ACC112 (cell line): ENCODE data around the gene ANKK1.

Experiments used
- H2AFZ ChIP-seq: fragments of 200-600 bp; sonication (generic); one replicate; pipeline ENCODE4 v1.6.0; 2017; ENCODE audit warnings: antibody characterized with exemption, low read length; ENCODE audit not compliant: unreplicated experiment
- H3K27ac ChIP-seq: fragments of 200-600 bp; sonication (generic); 2 replicates; pipeline ENCODE4 v1.5.1; 2014; ENCODE audit warnings: low read depth, mild to moderate bottlenecking, antibody characterized with exemption, low read length, moderate library complexity
- H3K27me3 ChIP-seq: fragments of 200-600 bp; sonication (generic); 2 replicates; pipeline ENCODE4 v1.6.1; 2014; ENCODE audit warnings: mild to moderate bottlenecking, antibody characterized with exemption, low read length, moderate library complexity, mixed read lengths; ENCODE audit not compliant: insufficient read depth
- H3K36me3 ChIP-seq: fragments of 200-600 bp; sonication (generic); 2 replicates; pipeline ENCODE4 v1.6.1; 2016; ENCODE audit warnings: mild to moderate bottlenecking, antibody characterized with exemption, low read length, moderate library complexity, mixed read lengths; ENCODE audit not compliant: insufficient read depth
- H3K4me1 ChIP-seq: fragments of 200-600 bp; sonication (generic); one replicate; pipeline ENCODE4 v1.6.1; 2016; ENCODE audit warnings: low read length, mixed read lengths; ENCODE audit not compliant: insufficient read depth, unreplicated experiment, control insufficient read depth
- H3K4me3 ChIP-seq: fragments of 200-600 bp; sonication (generic); 2 replicates; pipeline ENCODE4 v1.5.1; 2014; ENCODE audit warnings: mild to moderate bottlenecking, low read depth, low read length
- H3K79me2 ChIP-seq: fragments of 200-600 bp; sonication (generic); one replicate; pipeline ENCODE4 v1.6.0; 2016; ENCODE audit warnings: low read length; ENCODE audit not compliant: control insufficient read depth, unreplicated experiment, insufficient read depth

The ANKK1 gene

GRCh38 chr11:113409526-113409925 lies 21.9 kb downstream of the ANKK1 start:
- H3K36me3 ChIP-seq, result no peaks in the 10 kb centered on the region
- no peak overlapping the region for H3K4me3 ChIP-seq
- no peaks in the 10 kb centered on the region for H3K79me2 ChIP-seq
- H3K4me1 ChIP-seq, result no peaks in the 10 kb centered on the region
- H3K27me3 ChIP-seq, result 0 out of 2 replicates have a peak, but pooled peaks cover 9% of the 10 kb centered on the region
- no peak overlapping the region for H3K27ac ChIP-seq
- no peak overlapping the region for H2AFZ ChIP-seq

- no peaks in the 10 kb centered on the region for H3K4me1 ChIP-seq
- no peak overlapping the region for H3K27ac ChIP-seq
- no peak overlapping the region for H3K4me3 ChIP-seq
- no peaks in the 10 kb centered on the region for H3K36me3 ChIP-seq
- 0 out of 2 replicates have a peak, but pooled peaks cover 9% of the 10 kb centered on the region for H3K27me3 ChIP-seq
- H3K79me2 ChIP-seq, result no peaks in the 10 kb centered on the region
- no peak overlapping the region for H2AFZ ChIP-seq
These were observed 23.0 kb downstream of the ANKK1 start for GRCh38 chr11:113410414-113411135.

GRCh38 chr11:113411536-113411935 lies 24.0 kb downstream of the ANKK1 start:
- Histone ChIP-seq H3K36me3 (no peaks in the 10 kb centered on the region), H3K4me3 (no peak overlapping the region), H3K79me2 (no peaks in the 10 kb centered on the region), H3K27me3 (0 out of 2 replicates have a peak, but pooled peaks cover 9% of the 10 kb centered on the region), H3K27ac (no peak overlapping the region), H2AFZ (no peak overlapping the region), H3K4me1 (no peaks in the 10 kb centered on the region)

GRCh38 chr11:113412675-113413074 lies 25.1 kb downstream of the ANKK1 start:
- no peak overlapping the region for H3K27ac ChIP-seq

GRCh38 chr11:113415343-113415742 lies 27.8 kb downstream of the ANKK1 start:
- Histone ChIP-seq H2AFZ (no peak overlapping the region), H3K79me2 (no peaks in the 10 kb centered on the region), H3K27me3 (no peaks in the 10 kb centered on the region), H3K36me3 (no peaks in the 10 kb centered on the region), H3K27ac (no peak overlapping the region), H3K4me3 (no peak overlapping the region), H3K4me1 (no peaks in the 10 kb centered on the region)

More at GRCh38 chr11:113412675-113413074, 25.1 kb downstream of the ANKK1 start:
- H3K27me3 ChIP-seq, result 0 out of 2 replicates have a peak, but pooled peaks cover 3% of the 10 kb centered on the region
- H3K4me1 ChIP-seq, result no peaks in the 10 kb centered on the region
- H3K4me3 ChIP-seq, result no peak overlapping the region
- H3K79me2 ChIP-seq, result no peaks in the 10 kb centered on the region
- no peak overlapping the region for H2AFZ ChIP-seq
- no peaks in the 10 kb centered on the region for H3K36me3 ChIP-seq

GRCh38 chr11:113417428-113417827 lies 29.8 kb downstream of the ANKK1 start:
- Histone ChIP-seq H3K27ac (no peak overlapping the region), H3K4me1 (no peaks in the 10 kb centered on the region), H3K79me2 (no peaks in the 10 kb centered on the region), H3K36me3 (no peaks in the 10 kb centered on the region), H3K27me3 (no peaks in the 10 kb centered on the region), H3K4me3 (no peak overlapping the region), H2AFZ (no peak overlapping the region)

GRCh38 chr11:113419454-113420003 lies 31.9 kb downstream of the ANKK1 start:
- H3K27ac ChIP-seq, result no peak overlapping the region
- no peaks in the 10 kb centered on the region for H3K79me2 ChIP-seq
- no peak overlapping the region for H2AFZ ChIP-seq
- H3K27me3 ChIP-seq, result no peaks in the 10 kb centered on the region
- H3K4me1 ChIP-seq, result no peaks in the 10 kb centered on the region
- H3K36me3 ChIP-seq, result no peaks in the 10 kb centered on the region
- no peak overlapping the region for H3K4me3 ChIP-seq

GRCh38 chr11:113420808-113421207 lies 33.2 kb downstream of the ANKK1 start:
- Histone ChIP-seq H3K27ac (no peak overlapping the region), H3K79me2 (no peaks in the 10 kb centered on the region), H3K36me3 (no peaks in the 10 kb centered on the region), H3K4me3 (no peak overlapping the region), H3K27me3 (no peaks in the 10 kb centered on the region; the same call in 1 of the 2 replicates), H2AFZ (no peak overlapping the region), H3K4me1 (no peaks in the 10 kb centered on the region)

- Histone ChIP-seq H3K27me3 (peaks cover 4% of the 10 kb centered on the region; the same call in 1 of the 2 replicates), H3K79me2 (no peaks in the 10 kb centered on the region), H3K36me3 (no peaks in the 10 kb centered on the region), H3K4me1 (no peaks in the 10 kb centered on the region), H3K4me3 (no peak overlapping the region), H2AFZ (no peak overlapping the region), H3K27ac (no peak overlapping the region)
These were observed 39.1 kb downstream of the ANKK1 start for GRCh38 chr11:113426686-113427085.

- H3K4me1 ChIP-seq, result no peaks in the 10 kb centered on the region
- no peak overlapping the region for H3K4me3 ChIP-seq
- H3K27me3 ChIP-seq, result peaks cover 10% of the 10 kb centered on the region
- no peak overlapping the region for H2AFZ ChIP-seq
- no peak overlapping the region for H3K27ac ChIP-seq
- no peaks in the 10 kb centered on the region for H3K79me2 ChIP-seq
- H3K36me3 ChIP-seq, result no peaks in the 10 kb centered on the region
These were observed 44.2 kb downstream of the ANKK1 start for GRCh38 chr11:113431746-113432145.
